HepG2 (cell line): ENCODE results near the gene CTXN1. TPM values are rescaled to one million over a fixed set of nuclear protein-coding genes. Genes with fewer than 3 reads are reported as not detected.
A peak's percentile ranks its signal among the peaks of the same experiment; 100 is the strongest.

Experiments used
- CREBL2 ChIP-seq: sonication (generic); formaldehyde crosslinking; IDR thresholded peaks from 2 replicates; pipeline ENCODE4 v1.8.1; 2023; ENCODE audit warnings: missing genetic modification reagents, mild to moderate bottlenecking, borderline replicate concordance
- DMTF1 ChIP-seq: sonication (generic); formaldehyde crosslinking; IDR thresholded peaks from 2 replicates; pipeline ENCODE4 v1.4.0; 2020; ENCODE audit warnings: mild to moderate bottlenecking, missing genetic modification reagents
- NFAT5 ChIP-seq: sonication (generic); formaldehyde crosslinking; IDR thresholded peaks from 2 replicates; pipeline ENCODE4 v1.4.0; 2020; ENCODE audit warnings: missing genetic modification reagents
- NPAS2 ChIP-seq: sonication (generic); formaldehyde crosslinking; IDR thresholded peaks from 2 replicates; pipeline ENCODE4 v1.8.0; 2022; ENCODE audit warnings: mild to moderate bottlenecking, missing genetic modification reagents, borderline replicate concordance
- SMAD9 ChIP-seq: sonication (generic); formaldehyde crosslinking; IDR thresholded peaks from 2 replicates; pipeline ENCODE4 v1.5.1; 2020; ENCODE audit warnings: mild to moderate bottlenecking, missing genetic modification reagents
- TCF12 ChIP-seq, 2 experiments: fragments of 450-650 bp in 1 of 2; sonication (generic) in 1 of 2; formaldehyde crosslinking in 1 of 2; IDR thresholded peaks; 2 replicates each; pipeline versions ENCODE4 v1.6.1 to v1.8.0; 2017 to 2022; ENCODE audit warnings: antibody characterized with exemption in 1 of 2, mild to moderate bottlenecking in 1 of 2, missing genetic modification reagents in 1 of 2, moderate library complexity in 1 of 2
- THRA ChIP-seq: sonication (generic); formaldehyde crosslinking; IDR thresholded peaks from 2 replicates; pipeline ENCODE4 v1.4.0; 2020; ENCODE audit warnings: missing genetic modification reagents, borderline replicate concordance
- ZBTB21 ChIP-seq: sonication (generic); formaldehyde crosslinking; IDR thresholded peaks from 2 replicates; pipeline ENCODE4 v1.4.0; 2020; ENCODE audit warnings: missing genetic modification reagents
- ZKSCAN1 ChIP-seq: fragments of 150-350 bp; IDR thresholded peaks from 2 replicates; pipeline ENCODE4 v1.6.1; 2014; ENCODE audit warnings: low read length
- ZKSCAN5 ChIP-seq: sonication (generic); formaldehyde crosslinking; IDR thresholded peaks from 2 replicates; pipeline ENCODE4 v1.5.1; 2020; ENCODE audit warnings: mild to moderate bottlenecking, missing genetic modification reagents
- ZNF138 ChIP-seq: sonication (generic); formaldehyde crosslinking; IDR thresholded peaks from 2 replicates; pipeline ENCODE4 v1.5.0; 2020; ENCODE audit warnings: mild to moderate bottlenecking, low read depth, missing genetic modification reagents
- ZNF232 ChIP-seq: sonication (generic); formaldehyde crosslinking; IDR thresholded peaks from 2 replicates; pipeline ENCODE4 v1.4.0; 2020; ENCODE audit warnings: missing genetic modification reagents, borderline replicate concordance
- ZNF256 ChIP-seq: sonication (generic); formaldehyde crosslinking; conservative IDR thresholded peaks from 2 replicates; pipeline ENCODE4 v1.4.0; 2020; ENCODE audit warnings: missing genetic modification reagents
- ZNF280D ChIP-seq: sonication (generic); formaldehyde crosslinking; IDR thresholded peaks from 2 replicates; pipeline ENCODE4 v1.5.1; 2020; ENCODE audit warnings: mild to moderate bottlenecking, missing genetic modification reagents
- ZSCAN20 ChIP-seq: sonication (generic); formaldehyde crosslinking; IDR thresholded peaks from 2 replicates; pipeline ENCODE4 v1.4.0; 2020; ENCODE audit warnings: missing genetic modification reagents, mild to moderate bottlenecking, borderline replicate concordance
- polyA plus RNA-seq, 8 experiments: library from polyadenylated mRNA; depleted of rRNA in 3 of 8; stranded (reverse) in 7 of 8; unstranded in 1 of 8; fragments of >200 nt; fragmentation: Illumina TruSeq in 4 of 8; extraction: Trizol in 4 of 8; gene quantifications; 2 replicates each; pipeline versions ENCODE4 v1.2.1 to v1.2.3, GENCODE V29; 2011 to 2016; ENCODE audit warnings: low read depth in 4 of 8, missing spikeins in 1 of 8, mixed read lengths in 1 of 8; ENCODE audit not compliant: insufficient read depth in 1 of 8
- total RNA-seq, 5 experiments: library from RNA; depleted of rRNA; stranded (reverse); fragments of >200 nt; fragmentation: Illumina TruSeq; extraction: Trizol; gene quantifications; 2 replicates each; pipeline ENCODE4 v1.2.3, GENCODE V29; 2016; ENCODE audit warnings: low read depth in 1 of 5

CTXN1 gene
- total and polyA plus RNA-seq, 2 of the 13 experiments (the other 11 are each of a cell fraction or from before 2014, with no cell fraction given): 0.11 TPM; not detected in 1

GRCh38 chr19:7903244-7904073 is 22.5 kb downstream of the CTXN1 start, which contains the start of gene MAP2K7 (continued):
- TF ChIP-seq NFAT5 (CRISPR knock-in tag): peak; percentile 22; the same call in 1 of the 2 replicates
- no peak for TF ChIP-seq ZKSCAN5 (CRISPR knock-in tag)
- peak; percentile 59 for TF ChIP-seq THRA (CRISPR knock-in tag)
- peak; percentile 54; the same call in 1 of the 2 replicates for TF ChIP-seq ZNF232
- TF ChIP-seq CREBL2 (CRISPR knock-in tag): peak; percentile 29; the same call in 1 of the 2 replicates
- no peak for TF ChIP-seq ZKSCAN1
- TF ChIP-seq ZBTB21 (CRISPR knock-in tag): no peak
- TF ChIP-seq SMAD9 (CRISPR knock-in tag): peak; percentile 49
- TF ChIP-seq NPAS2 (CRISPR knock-in tag): no peak
- no peak for TF ChIP-seq ZSCAN20
- TF ChIP-seq ZNF280D: peak; percentile 89
- no peak for TF ChIP-seq TCF12 (IDR thresholded peaks at IDR 0.05)
- no peak for TF ChIP-seq TCF12 (CRISPR knock-in tag; IDR thresholded peaks at IDR 0.05)
- no peak for TF ChIP-seq ZNF256
- TF ChIP-seq DMTF1 (CRISPR knock-in tag): peak; percentile 68; the same call in 1 of the 2 replicates
- TF ChIP-seq ZNF138 (CRISPR knock-in tag): peak; percentile 27; the same call in 1 of the 2 replicates
